Neutrophil (primary cell): Measurements from ENCODE around the gene NKX2-3.

Experiments used
- H3K27ac ChIP-seq: fragments of 200-600 bp; sonication (generic); 2 replicates; pipeline ENCODE4 v1.5.1; 2016; ENCODE audit warnings: mild to moderate bottlenecking, moderate library complexity
- H3K27me3 ChIP-seq: fragments of 200-600 bp; sonication (generic); 2 replicates; pipeline ENCODE4 v1.6.0; 2016; ENCODE audit warnings: mild to moderate bottlenecking
- H3K36me3 ChIP-seq: fragments of 200-600 bp; sonication (generic); 2 replicates; pipeline ENCODE4 v1.5.1; 2017
- H3K4me1 ChIP-seq, 2 experiments: fragments of 200-600 bp in 1 of 2; sonication (generic) in 1 of 2; 1 replicate in 1 of 2; 2 replicates in 1 of 2; pipeline versions ENCODE4 v1.5.1 to v1.6.1; 2013 to 2016; ENCODE audit warnings: low read depth in 1 of 2, low read length in 1 of 2, mild to moderate bottlenecking in 1 of 2, moderate library complexity in 1 of 2; ENCODE audit not compliant: control insufficient read depth in 1 of 2, insufficient read depth in 1 of 2
- H3K4me3 ChIP-seq, 2 experiments: fragments of 200-600 bp in 1 of 2; sonication (generic) in 1 of 2; 1 replicate in 1 of 2; 2 replicates in 1 of 2; pipeline ENCODE4 v1.5.1; 2013 to 2016; ENCODE audit warnings: low read depth in 1 of 2, low read length in 1 of 2, mild to moderate bottlenecking in 1 of 2, moderate library complexity in 1 of 2
- H3K9me3 ChIP-seq: fragments of 200-600 bp; sonication (generic); 2 replicates; pipeline ENCODE4 v1.5.1; 2016
- TF ChIP-seq, protein P1 (sequence below): fragments of 200-600 bp; sonication (generic); IDR thresholded peaks from 2 replicates; pipeline ENCODE4 v1.5.1; 2016; ENCODE audit warnings: antibody characterized with exemption

NKX2-3 gene

DNA sequence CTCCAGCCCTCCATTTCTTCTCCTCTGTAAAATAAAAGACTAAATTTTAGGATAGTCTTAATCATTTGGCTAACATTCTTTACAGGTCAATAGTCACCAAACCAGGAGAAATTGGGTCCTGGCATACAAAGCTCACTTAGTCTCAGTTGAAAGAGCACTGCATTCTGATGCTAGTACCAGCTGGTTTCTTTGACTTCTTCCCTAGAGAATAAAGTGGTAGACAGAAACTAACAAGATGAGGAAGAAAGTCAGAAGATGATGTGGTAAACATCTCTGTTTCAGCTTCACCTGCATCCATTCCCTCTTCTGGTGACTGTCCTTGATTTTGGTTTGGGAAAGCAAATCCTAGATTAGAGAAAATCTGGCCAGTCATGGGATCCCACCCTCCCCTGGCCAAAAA is 37.2 kb downstream of the NKX2-3 start:
- no peak overlapping the region for H3K27ac ChIP-seq
- H3K9me3 ChIP-seq = no peaks in the 10 kb centered on the region
- no peak overlapping the region for H3K4me3 ChIP-seq
- no peaks in the 10 kb centered on the region for H3K4me1 ChIP-seq
- TF ChIP-seq, protein P1, sequence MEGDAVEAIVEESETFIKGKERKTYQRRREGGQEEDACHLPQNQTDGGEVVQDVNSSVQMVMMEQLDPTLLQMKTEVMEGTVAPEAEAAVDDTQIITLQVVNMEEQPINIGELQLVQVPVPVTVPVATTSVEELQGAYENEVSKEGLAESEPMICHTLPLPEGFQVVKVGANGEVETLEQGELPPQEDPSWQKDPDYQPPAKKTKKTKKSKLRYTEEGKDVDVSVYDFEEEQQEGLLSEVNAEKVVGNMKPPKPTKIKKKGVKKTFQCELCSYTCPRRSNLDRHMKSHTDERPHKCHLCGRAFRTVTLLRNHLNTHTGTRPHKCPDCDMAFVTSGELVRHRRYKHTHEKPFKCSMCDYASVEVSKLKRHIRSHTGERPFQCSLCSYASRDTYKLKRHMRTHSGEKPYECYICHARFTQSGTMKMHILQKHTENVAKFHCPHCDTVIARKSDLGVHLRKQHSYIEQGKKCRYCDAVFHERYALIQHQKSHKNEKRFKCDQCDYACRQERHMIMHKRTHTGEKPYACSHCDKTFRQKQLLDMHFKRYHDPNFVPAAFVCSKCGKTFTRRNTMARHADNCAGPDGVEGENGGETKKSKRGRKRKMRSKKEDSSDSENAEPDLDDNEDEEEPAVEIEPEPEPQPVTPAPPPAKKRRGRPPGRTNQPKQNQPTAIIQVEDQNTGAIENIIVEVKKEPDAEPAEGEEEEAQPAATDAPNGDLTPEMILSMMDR = no peak
- H3K36me3 ChIP-seq = no peaks in the 10 kb centered on the region
- H3K27me3 ChIP-seq = peaks cover 4% of the 10 kb centered on the region

DNA sequence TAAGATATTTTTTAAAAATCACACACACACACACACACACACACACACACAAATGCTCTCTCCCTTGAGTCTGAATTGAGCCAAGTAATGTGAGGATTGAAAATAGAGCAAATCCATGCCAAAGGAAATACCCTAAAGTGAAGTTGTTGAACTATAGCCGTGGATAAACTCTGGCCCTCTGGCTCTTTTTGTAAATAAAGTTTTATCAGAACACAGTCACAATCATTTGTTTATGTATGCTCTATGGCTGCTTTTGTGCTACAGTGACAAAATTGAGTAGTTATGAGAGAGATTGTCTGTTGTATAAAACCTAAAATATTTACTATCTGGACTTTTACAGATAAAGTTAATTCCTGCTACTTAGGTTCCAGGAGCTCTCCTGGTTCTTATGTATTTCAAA is 39.1 kb downstream of the NKX2-3 start:
- Histone ChIP-seq H3K36me3 (no peaks in the 10 kb centered on the region), H3K4me1 (no peaks in the 10 kb centered on the region), H3K27ac (no peak overlapping the region), H3K27me3 (peaks cover 2% of the 10 kb centered on the region), H3K4me3 (no peak overlapping the region), H3K9me3 (no peaks in the 10 kb centered on the region)
- TF ChIP-seq, protein P1 = no peak

DNA sequence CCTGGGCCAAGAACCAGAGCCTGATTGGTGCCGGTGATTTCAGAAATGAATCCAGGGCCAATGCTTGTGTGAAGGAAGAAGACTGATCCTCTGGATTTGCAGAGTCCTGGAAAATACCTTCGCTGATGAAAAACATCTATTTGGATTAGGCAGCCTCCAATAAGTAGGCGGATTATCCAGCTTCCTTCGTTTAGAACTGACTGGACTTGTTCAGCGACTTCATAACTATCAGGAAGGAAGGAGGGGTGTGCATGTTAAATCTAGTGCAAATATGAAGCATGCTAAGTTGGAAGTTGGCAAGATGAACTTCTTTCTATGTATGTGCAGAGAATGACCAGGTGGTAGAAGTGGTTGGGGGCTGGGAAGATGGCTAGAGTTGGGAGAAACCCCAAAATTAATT is 41.0 kb downstream of the NKX2-3 start:
- Histone ChIP-seq H3K27me3 (no peaks in the 10 kb centered on the region), H3K27ac (no peak overlapping the region), H3K4me1 (no peaks in the 10 kb centered on the region), H3K9me3 (no peaks in the 10 kb centered on the region), H3K4me3 (no peak overlapping the region), H3K36me3 (no peaks in the 10 kb centered on the region)
- TF ChIP-seq, protein P1 = no peak

DNA sequence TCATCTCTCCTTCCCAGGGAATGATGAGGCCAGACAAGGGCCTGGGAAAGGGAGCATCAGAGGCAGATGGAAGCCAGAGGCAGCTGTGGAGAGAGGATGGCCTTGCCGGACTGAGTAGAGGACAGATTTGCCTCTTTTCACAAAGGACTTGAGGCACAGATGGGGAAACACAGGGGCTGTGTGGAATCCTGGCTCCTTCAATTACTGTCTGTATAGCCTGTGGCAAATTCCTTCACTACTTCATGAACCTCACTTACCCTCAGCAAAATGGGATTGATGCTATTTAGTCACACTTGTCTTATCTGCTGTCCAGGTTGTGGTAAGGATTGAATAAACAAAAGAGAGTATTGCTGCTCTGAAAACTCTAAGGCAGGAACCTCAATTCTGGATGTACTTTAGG is 47.2 kb downstream of the NKX2-3 start:
- Histone ChIP-seq H3K4me1 (no peaks in the 10 kb centered on the region), H3K9me3 (no peaks in the 10 kb centered on the region), H3K27me3 (peaks cover 4% of the 10 kb centered on the region), H3K4me3 (no peak overlapping the region), H3K27ac (no peak overlapping the region), H3K36me3 (no peaks in the 10 kb centered on the region)
- TF ChIP-seq, protein P1 = no peak

DNA sequence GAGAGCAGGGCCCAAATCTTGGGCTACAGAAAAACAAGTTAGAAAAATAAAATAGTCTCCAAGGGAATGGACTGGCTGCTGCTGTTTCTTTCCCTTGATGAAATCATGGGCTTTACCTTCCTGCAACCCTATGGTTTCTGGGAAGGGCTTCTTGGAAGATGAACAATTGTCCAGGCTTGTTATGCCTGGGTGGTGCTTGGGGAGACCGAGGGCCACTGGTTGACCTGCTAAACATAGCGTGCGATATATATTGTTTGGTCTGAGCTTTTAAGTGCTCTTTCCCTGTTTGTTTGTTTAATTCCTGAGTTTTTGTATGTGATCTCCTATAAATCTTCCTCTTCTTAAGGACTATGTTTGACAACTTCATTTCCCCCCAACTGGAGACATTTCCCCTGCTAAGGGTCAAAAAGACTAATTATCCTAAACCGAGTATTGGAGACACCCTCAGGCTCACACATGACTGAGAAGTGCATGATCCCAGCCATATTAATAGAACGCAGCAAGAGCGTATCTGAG is 49.6 kb downstream of the NKX2-3 start:
- H3K4me1 ChIP-seq = no peaks in the 10 kb centered on the region
- no peak overlapping the region for H3K4me3 ChIP-seq
- TF ChIP-seq, protein P1 = no peak
- H3K36me3 ChIP-seq = no peaks in the 10 kb centered on the region
- H3K9me3 ChIP-seq = no peaks in the 10 kb centered on the region
- peaks cover 9% of the 10 kb centered on the region for H3K27me3 ChIP-seq
- H3K27ac ChIP-seq = no peak overlapping the region

DNA sequence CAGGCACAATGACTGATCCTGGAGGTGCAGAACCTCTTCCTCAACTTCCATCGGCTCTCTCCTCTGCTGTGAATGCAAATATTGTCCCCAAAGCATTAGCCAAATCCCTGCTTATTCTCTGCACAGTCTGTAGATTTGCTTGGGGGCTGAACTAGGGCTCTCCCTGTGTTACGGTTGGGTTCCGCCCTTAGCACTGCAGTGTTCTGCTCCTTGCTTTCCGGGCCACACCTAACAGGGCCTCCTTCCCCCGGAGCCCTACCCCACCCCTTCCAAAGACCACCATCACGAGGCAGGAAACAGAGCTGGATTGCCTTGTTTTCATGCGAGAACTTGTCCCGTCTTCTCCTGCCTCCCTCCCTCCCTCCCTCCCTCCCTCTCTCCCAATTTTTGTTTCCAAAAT is 50.9 kb downstream of the NKX2-3 start:
- H3K9me3 ChIP-seq = no peaks in the 10 kb centered on the region
- H3K27me3 ChIP-seq = peaks cover 9% of the 10 kb centered on the region
- no peak overlapping the region for H3K4me3 ChIP-seq
- H3K36me3 ChIP-seq = no peaks in the 10 kb centered on the region
- H3K4me1 ChIP-seq = no peaks in the 10 kb centered on the region
- no peak overlapping the region for H3K27ac ChIP-seq
- TF ChIP-seq, protein P1 = no peak
